KMS-11 (cell line): ENCODE data around the gene GMPPA.

ENCODE experiments used
- H2AFZ ChIP-seq: fragments of 200-600 bp; sonication (generic); 2 replicates; pipeline ENCODE4 v1.6.1; 2016; ENCODE audit warnings: antibody characterized with exemption, mixed run types, low read depth
- H3K27ac ChIP-seq: fragments of 200-600 bp; sonication (generic); 2 replicates; pipeline ENCODE4 v1.6.1; 2016; ENCODE audit warnings: mild to moderate bottlenecking, mixed run types
- H3K27me3 ChIP-seq: fragments of 200-600 bp; sonication (generic); 2 replicates; pipeline ENCODE4 v1.6.1; 2017; ENCODE audit warnings: mild to moderate bottlenecking, low read depth, mixed run types, moderate library complexity; ENCODE audit not compliant: insufficient read depth
- H3K36me3 ChIP-seq: fragments of 200-600 bp; sonication (generic); 2 replicates; pipeline ENCODE4 v1.6.1; 2017; ENCODE audit warnings: mild to moderate bottlenecking, mixed run types; ENCODE audit not compliant: insufficient read depth
- H3K4me1 ChIP-seq: fragments of 200-600 bp; sonication (generic); 2 replicates; pipeline ENCODE4 v1.6.1; 2016; ENCODE audit warnings: mild to moderate bottlenecking, low read depth, mixed run types; ENCODE audit not compliant: poor library complexity, severe bottlenecking
- H3K4me2 ChIP-seq: fragments of 200-600 bp; sonication (generic); 2 replicates; pipeline ENCODE4 v1.7.0; 2016; ENCODE audit warnings: mild to moderate bottlenecking, mixed run types
- H3K4me3 ChIP-seq: fragments of 200-600 bp; sonication (generic); IDR thresholded peaks from 2 replicates; pipeline ENCODE4 v1.6.1; 2017; ENCODE audit warnings: low read depth, low read length, mixed read lengths; ENCODE audit not compliant: insufficient read depth
- H3K79me2 ChIP-seq: fragments of 200-600 bp; sonication (generic); 2 replicates; pipeline ENCODE4 v1.6.1; 2016; ENCODE audit warnings: low read depth, mixed run types; ENCODE audit not compliant: insufficient read depth
- H3K9ac ChIP-seq: fragments of 200-600 bp; sonication (generic); 2 replicates; pipeline ENCODE4 v1.6.1; 2016; ENCODE audit warnings: mild to moderate bottlenecking, mixed run types
- H4K20me1 ChIP-seq: fragments of 200-600 bp; sonication (generic); 2 replicates; pipeline ENCODE4 v1.6.1; 2016; ENCODE audit warnings: mild to moderate bottlenecking, mixed run types; ENCODE audit not compliant: insufficient read depth
- CTCF ChIP-seq: fragments of 200-600 bp; sonication (generic); conservative IDR thresholded peaks from 2 replicates; pipeline ENCODE4 v1.6.1; 2017; ENCODE audit warnings: low read depth, mild to moderate bottlenecking, antibody characterized with exemption, low read length, moderate library complexity, mixed read lengths

Gene GMPPA

GRCh38 chr2:219536425-219536824 lies 37.7 kb downstream of the GMPPA start:
- no peaks in the 10 kb centered on the region for H3K36me3 ChIP-seq
- H3K79me2 ChIP-seq, result no peaks in the 10 kb centered on the region
- no peak overlapping the region for H3K9ac ChIP-seq
- peaks cover 24% of the 10 kb centered on the region for H3K27me3 ChIP-seq
- no peak for TF ChIP-seq CTCF
- no peak overlapping the region for H3K4me2 ChIP-seq
- no peak overlapping the region for H3K27ac ChIP-seq
- peaks cover 3% of the 10 kb centered on the region for H3K4me1 ChIP-seq
- H2AFZ ChIP-seq, result no peak overlapping the region
- H4K20me1 ChIP-seq, result no peaks in the 10 kb centered on the region
- no peak overlapping the region for H3K4me3 ChIP-seq

GRCh38 chr2:219536967-219537366 lies 38.3 kb downstream of the GMPPA start:
- Histone ChIP-seq H3K9ac (no peak overlapping the region), H3K36me3 (no peaks in the 10 kb centered on the region), H3K4me2 (no peak overlapping the region)

GRCh38 chr2:219537657-219538488 lies 39.2 kb downstream of the GMPPA start:
- Histone ChIP-seq H2AFZ (no peak overlapping the region), H3K36me3 (no peaks in the 10 kb centered on the region), H4K20me1 (no peaks in the 10 kb centered on the region), H3K9ac (no peak overlapping the region), H3K4me2 (no peak overlapping the region), H3K4me1 (peaks cover 4% of the 10 kb centered on the region), H3K4me3 (no peak overlapping the region), H3K27me3 (peaks cover 10% of the 10 kb centered on the region; the same call in 1 of the 2 replicates), H3K27ac (no peak overlapping the region), H3K79me2 (no peaks in the 10 kb centered on the region)
- TF ChIP-seq CTCF, result no peak

More at GRCh38 chr2:219536967-219537366, 38.3 kb downstream of the GMPPA start:
- Histone ChIP-seq H2AFZ (no peak overlapping the region), H4K20me1 (no peaks in the 10 kb centered on the region), H3K79me2 (no peaks in the 10 kb centered on the region), H3K27ac (no peak overlapping the region), H3K27me3 (peaks cover 19% of the 10 kb centered on the region; the same call in 1 of the 2 replicates), H3K4me1 (peaks cover 4% of the 10 kb centered on the region), H3K4me3 (no peak overlapping the region)
- TF ChIP-seq CTCF, result no peak

GRCh38 chr2:219538504-219538951 lies 39.8 kb downstream of the GMPPA start:
- peaks cover 5% of the 10 kb centered on the region; the same call in 1 of the 2 replicates for H3K27me3 ChIP-seq
- no peak overlapping the region for H2AFZ ChIP-seq
- H4K20me1 ChIP-seq, result no peaks in the 10 kb centered on the region
- no peak overlapping the region for H3K9ac ChIP-seq
- H3K4me3 ChIP-seq, result no peak overlapping the region
- TF ChIP-seq CTCF, result no peak
- peaks cover 4% of the 10 kb centered on the region for H3K4me1 ChIP-seq
- no peak overlapping the region for H3K4me2 ChIP-seq
- H3K79me2 ChIP-seq, result no peaks in the 10 kb centered on the region
- no peaks in the 10 kb centered on the region for H3K36me3 ChIP-seq
- H3K27ac ChIP-seq, result no peak overlapping the region
